DMS79 (cell line): ENCODE data around the gene C12orf75.
A peak's percentile ranks its signal among the peaks of the same experiment; 100 is the strongest.

Source experiments
- DNase-seq: peaks from one replicate; lab custom pipeline; 2025; lab: John Stamatoyannopoulos, UW

C12orf75 gene

DNA sequence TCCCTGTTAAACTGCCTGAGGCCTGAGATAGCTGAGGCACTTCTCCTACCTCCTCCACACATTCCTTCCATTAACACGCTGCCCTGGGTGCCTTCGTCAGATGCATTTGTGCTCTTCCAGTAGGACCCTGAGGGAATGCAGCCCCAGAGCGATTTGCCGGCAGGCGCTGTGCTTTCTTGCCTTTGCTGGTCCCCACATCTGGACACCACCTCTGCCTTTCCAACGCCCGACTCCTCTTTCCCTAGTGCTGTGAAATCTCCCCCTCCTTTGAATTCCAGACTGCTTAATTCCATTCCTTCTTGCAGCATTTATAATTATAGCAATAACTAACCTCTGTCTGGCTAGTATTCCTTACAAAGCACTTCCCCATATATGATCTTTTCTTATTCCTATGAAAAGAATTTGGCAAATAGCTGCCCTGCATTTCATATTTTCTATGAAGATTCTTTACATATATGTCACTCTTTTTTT, 88.4 kb downstream of the C12orf75 start:
- DNase-seq: no peak

DNA sequence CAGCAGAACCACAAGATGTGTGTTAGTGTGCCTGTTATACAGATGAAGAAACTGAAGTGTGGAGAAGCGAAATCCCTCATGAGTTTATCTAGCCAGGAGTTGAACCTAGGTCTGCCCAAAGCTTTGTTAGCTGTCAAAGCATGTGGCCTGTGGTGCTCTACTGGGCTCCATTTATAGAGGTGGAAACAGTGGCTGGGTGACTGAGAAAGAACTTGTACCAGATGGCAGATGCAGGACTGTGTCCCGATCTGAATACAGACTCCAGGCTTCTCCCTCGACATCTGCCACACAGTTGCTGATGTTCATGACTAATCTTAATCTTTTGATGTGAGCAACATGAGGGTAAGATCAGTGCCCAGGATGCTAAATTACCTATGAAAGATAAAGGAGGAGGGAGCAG, 89.1 kb downstream of the C12orf75 start:
- DNase-seq: no peak

DNA sequence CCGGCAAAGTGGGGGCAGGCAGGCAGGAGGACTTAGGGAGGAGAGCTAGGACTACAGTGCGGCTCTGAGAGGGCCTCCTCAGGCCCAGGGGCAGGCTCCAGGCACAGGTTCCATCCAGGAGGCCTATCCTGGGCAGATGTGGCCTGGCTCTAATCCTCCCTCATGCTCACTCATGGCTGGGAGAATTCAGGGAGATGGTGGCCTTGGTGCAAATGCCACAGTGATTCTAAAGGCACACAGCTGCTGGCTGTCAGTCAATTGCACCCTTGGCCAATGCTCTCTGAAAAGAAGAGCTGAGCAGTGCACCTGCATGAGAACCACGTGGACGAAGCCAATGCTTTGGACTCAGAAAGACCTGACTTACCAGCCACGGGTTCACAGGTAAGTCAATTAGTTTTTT, 89.6 kb downstream of the C12orf75 start:
- DNase-seq: no peak

DNA sequence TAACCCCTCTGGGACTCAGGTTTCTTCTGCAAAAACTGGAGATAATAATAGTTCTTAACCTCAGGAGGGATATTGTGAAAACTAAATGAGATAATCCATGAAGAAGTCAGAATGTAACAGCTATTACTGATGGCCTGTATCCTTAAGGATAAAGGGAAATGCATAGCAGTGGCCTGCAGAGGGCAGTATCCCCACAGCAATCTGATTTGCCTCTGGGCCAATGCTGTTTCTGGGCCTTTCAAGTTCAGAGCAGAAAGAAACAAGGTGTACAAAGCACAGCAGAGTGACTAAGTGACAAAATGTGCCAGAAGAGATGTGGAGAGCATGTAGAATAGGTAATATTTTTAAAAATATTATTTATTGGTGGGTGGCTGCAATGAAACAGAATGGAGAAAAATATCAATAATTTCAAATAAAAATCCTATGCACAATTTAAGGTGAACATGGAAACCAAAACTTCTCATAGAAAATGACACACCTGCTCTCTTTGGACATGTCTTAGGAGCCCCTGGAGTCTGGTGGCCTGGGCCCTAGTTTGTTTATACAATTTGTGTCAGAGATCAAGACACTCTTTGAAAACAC, 90.3 kb downstream of the C12orf75 start:
- peak; percentile 69 for DNase-seq
